GM19035 (cell line): Measurements from ENCODE around the gene LASP1.
A peak's percentile ranks its signal among the peaks of the same experiment; 100 is the strongest.

ENCODE experiments used
- ATAC-seq: cut with Tn5 transposase; IDR thresholded peaks from one replicate; pipeline ENCODE4 v1.9.1; 2021; ENCODE audit not compliant: unreplicated experiment

The LASP1 gene

GRCh38 chr17:38868817-38869525, 887 bp upstream of the LASP1 start:
- ATAC-seq: peak; percentile 39

- ATAC-seq: no peak
These were observed 654 bp downstream of the LASP1 start for GRCh38 chr17:38870259-38871165.

GRCh38 chr17:38871247-38872015, 1.6 kb downstream of the LASP1 start:
- ATAC-seq: no peak

GRCh38 chr17:38872027-38872511, 2.2 kb downstream of the LASP1 start:
- ATAC-seq: no peak

GRCh38 chr17:38872671-38873385, 3.0 kb downstream of the LASP1 start:
- no peak for ATAC-seq

- ATAC-seq: no peak
These were observed 4.0 kb downstream of the LASP1 start for GRCh38 chr17:38873640-38874380.

GRCh38 chr17:38874505-38875400, 4.9 kb downstream of the LASP1 start:
- ATAC-seq: no peak

GRCh38 chr17:38875477-38876075, 5.7 kb downstream of the LASP1 start:
- no peak for ATAC-seq

- no peak for ATAC-seq
These were observed 7.4 kb downstream of the LASP1 start for GRCh38 chr17:38877130-38877851.

GRCh38 chr17:38879878-38880665, 10.2 kb downstream of the LASP1 start:
- ATAC-seq: no peak

- ATAC-seq: no peak
These were observed 11.8 kb downstream of the LASP1 start for GRCh38 chr17:38881600-38882191.

GRCh38 chr17:38882870-38883269, 13.0 kb downstream of the LASP1 start:
- ATAC-seq: no peak

GRCh38 chr17:38883592-38884526, 14.0 kb downstream of the LASP1 start:
- ATAC-seq: no peak

- no peak for ATAC-seq
These were observed 15.3 kb downstream of the LASP1 start for GRCh38 chr17:38885044-38885727.
